GM23338 (cell line): Measurements from ENCODE around the gene IGF2R. TPM values are rescaled to one million over a fixed set of nuclear protein-coding genes. Genes with fewer than 3 reads are reported as not detected.

ENCODE experiments used
- ATAC-seq: fragments of 200-7000 bp; cut with Tn5 transposase; 3 replicates; pipeline ENCODE4 v1.9.1; 2020
- DNase-seq: peaks from one replicate; pipeline ENCODE4 v3.0.0-alpha.2; 2015; ENCODE audit warnings: low spot score
- H2AFZ ChIP-seq: fragments of 200-600 bp; sonication (generic); 2 replicates; pipeline ENCODE4 v1.8.0; 2016; ENCODE audit warnings: antibody characterized with exemption, mild to moderate bottlenecking, moderate library complexity
- H3F3A ChIP-seq: fragments of 200-600 bp; sonication (generic); replicated peaks from 2 replicates; pipeline ENCODE4 v1.8.0; 2017; ENCODE audit warnings: antibody characterized with exemption, mixed run types, low read depth
- H3K27ac ChIP-seq: fragments of 200-600 bp; sonication (generic); 2 replicates; pipeline ENCODE4 v1.6.1; 2016; ENCODE audit warnings: low read depth
- H3K27me3 ChIP-seq: fragments of 200-600 bp; sonication (generic); 2 replicates; pipeline ENCODE4 v1.8.0; 2016; ENCODE audit warnings: mild to moderate bottlenecking, mixed run types, moderate library complexity; ENCODE audit not compliant: insufficient read depth
- H3K36me3 ChIP-seq: fragments of 200-600 bp; sonication (generic); 2 replicates; pipeline ENCODE4 v1.8.0; 2016; ENCODE audit warnings: mild to moderate bottlenecking; ENCODE audit not compliant: insufficient read depth
- H3K4me1 ChIP-seq: fragments of 200-600 bp; sonication (generic); 2 replicates; pipeline ENCODE4 v1.8.0; 2016; ENCODE audit warnings: mild to moderate bottlenecking, moderate library complexity; ENCODE audit not compliant: insufficient read depth
- H3K4me2 ChIP-seq: fragments of 200-600 bp; sonication (generic); 2 replicates; pipeline ENCODE4 v1.7.1; 2017; ENCODE audit warnings: mixed run types
- H3K4me3 ChIP-seq: fragments of 200-600 bp; sonication (generic); 2 replicates; pipeline ENCODE4 v1.6.1; 2016; ENCODE audit warnings: mixed run types
- H3K79me2 ChIP-seq: fragments of 200-600 bp; sonication (generic); replicated peaks from 2 replicates; pipeline ENCODE4 v1.8.0; 2017; ENCODE audit warnings: mild to moderate bottlenecking; ENCODE audit not compliant: insufficient read depth
- H3K9me2 ChIP-seq: fragments of 200-600 bp; sonication (generic); 2 replicates; pipeline ENCODE4 v1.8.0; 2017; ENCODE audit not compliant: insufficient read depth
- H4K20me1 ChIP-seq: fragments of 200-600 bp; sonication (generic); replicated peaks from 2 replicates; pipeline ENCODE4 v1.8.0; 2017; ENCODE audit warnings: mild to moderate bottlenecking; ENCODE audit not compliant: insufficient read depth
- H3K27ac Mint-ChIP-seq: 2 replicates; pipeline ENCODE4 v1.8.0; 2020; ENCODE audit warnings: inconsistent platforms, mild to moderate bottlenecking, moderate library complexity, mixed read lengths
- H3K27me3 Mint-ChIP-seq: 3 replicates; pipeline ENCODE4 v1.8.0; 2022; ENCODE audit warnings: low read depth, mild to moderate bottlenecking, moderate library complexity, mixed read lengths, inconsistent platforms; ENCODE audit not compliant: insufficient read depth, poor library complexity
- H3K36me3 Mint-ChIP-seq: 3 replicates; pipeline ENCODE4 v1.8.0; 2021; ENCODE audit warnings: low read depth, mild to moderate bottlenecking, inconsistent platforms, moderate library complexity, mixed read lengths
- H3K4me1 Mint-ChIP-seq: 3 replicates; pipeline ENCODE4 v1.8.0; 2020; ENCODE audit warnings: mild to moderate bottlenecking, inconsistent platforms, mixed read lengths
- H3K4me3 Mint-ChIP-seq: 3 replicates; pipeline ENCODE4 v1.8.0; 2021; ENCODE audit warnings: moderate library complexity, mild to moderate bottlenecking, inconsistent platforms, mixed read lengths
- H3K9me3 Mint-ChIP-seq: 3 replicates; pipeline ENCODE4 v1.8.0; 2020; ENCODE audit warnings: moderate library complexity, mild to moderate bottlenecking, inconsistent platforms, mixed read lengths
- CREB1 ChIP-seq: fragments of 250-450 bp; sonication (Bioruptor Pico); IDR thresholded peaks from 2 replicates; pipeline ENCODE4 v1.5.0; 2020; ENCODE audit warnings: low read depth, mild to moderate bottlenecking, moderate library complexity
- CTCF ChIP-seq, 2 experiments: fragments of 200-600 bp in 1 of 2; sonication (generic) in 1 of 2; conservative IDR thresholded peaks; 2 replicates each; pipeline versions ENCODE4 v1.5.1 to v1.6.1; 2016 to 2017; ENCODE audit warnings: antibody characterized with exemption in 2 of 2, low read depth in 2 of 2, mild to moderate bottlenecking in 2 of 2, moderate library complexity in 1 of 2
- ETS1 ChIP-seq: IDR thresholded peaks from 2 replicates; pipeline ENCODE4 v1.6.1; 2016; ENCODE audit warnings: antibody characterized with exemption
- EZH2 ChIP-seq: fragments of 200-600 bp; sonication (generic); IDR thresholded peaks from one replicate; pipeline ENCODE4 v1.8.0; 2017; ENCODE audit warnings: antibody characterized with exemption, mild to moderate bottlenecking, low read depth; ENCODE audit not compliant: unreplicated experiment
- EZH2phosphoT487 ChIP-seq: fragments of 200-600 bp; sonication (generic); IDR thresholded peaks from one replicate; pipeline ENCODE4 v1.8.1; 2018; ENCODE audit warnings: antibody characterized with exemption; ENCODE audit not compliant: unreplicated experiment
- JUNB ChIP-seq: IDR thresholded peaks from one replicate; pipeline ENCODE4 v1.6.1; 2016; ENCODE audit warnings: antibody characterized with exemption; ENCODE audit not compliant: unreplicated experiment
- NANOG ChIP-seq: IDR thresholded peaks from 2 replicates; pipeline ENCODE4 v1.6.1; 2016; ENCODE audit warnings: antibody characterized with exemption, borderline replicate concordance
- POLR2AphosphoS5 ChIP-seq: IDR thresholded peaks from 2 replicates; pipeline ENCODE4 v1.6.1; 2016; ENCODE audit warnings: antibody characterized with exemption, low read depth
- REST ChIP-seq: IDR thresholded peaks from one replicate; pipeline ENCODE4 v1.6.1; 2018; ENCODE audit warnings: antibody characterized with exemption; ENCODE audit not compliant: unreplicated experiment
- STAT1 ChIP-seq: IDR thresholded peaks from one replicate; pipeline ENCODE4 v1.6.1; 2016; ENCODE audit warnings: antibody characterized with exemption; ENCODE audit not compliant: unreplicated experiment
- ZNF114 ChIP-seq: fragments of 250-450 bp; sonication (Bioruptor Pico); IDR thresholded peaks from 2 replicates; pipeline ENCODE4 v1.5.0; 2020; ENCODE audit warnings: mild to moderate bottlenecking, moderate library complexity
- ZNF331 ChIP-seq: fragments of 250-450 bp; sonication (Bioruptor Pico); IDR thresholded peaks from 2 replicates; pipeline ENCODE4 v1.5.0; 2020; ENCODE audit warnings: low read depth, mild to moderate bottlenecking, moderate library complexity
- ZNF462 ChIP-seq: fragments of 250-450 bp; sonication (Bioruptor Pico); IDR thresholded peaks from 2 replicates; pipeline ENCODE4 v1.5.0; 2020; ENCODE audit warnings: mild to moderate bottlenecking, moderate library complexity
- polyA plus RNA-seq: library from polyadenylated mRNA; unstranded; fragments of >200 nt; fragmentation: Nextera tagmentation; extraction: Ambion mirVana; gene quantifications from 2 replicates; pipeline ENCODE4 v1.2.1, GENCODE V29; 2016
- total RNA-seq: library from RNA; depleted of rRNA; stranded (reverse); fragments of >200 nt; shearing (Covaris generic); gene quantifications from 2 replicates; pipeline ENCODE4 v1.2.3, GENCODE V29; 2014

Gene IGF2R
- total and polyA plus RNA-seq, 2 experiments from 2014 or later: 12.5 to 76.4 TPM

- H3K9me2 ChIP-seq: no peaks in the 10 kb centered on the region
- H3K36me3 ChIP-seq: no peaks in the 10 kb centered on the region
- no peaks in the 10 kb centered on the region for H3F3A ChIP-seq
- H3K27ac ChIP-seq: no peak overlapping the region
- peaks cover 4% of the 10 kb centered on the region; the same call in 1 of the 2 replicates for H3K4me1 ChIP-seq
- no peak overlapping the region for H3K4me3 ChIP-seq
- Mint-ChIP-seq H3K4me3 (no peak overlapping the region), H3K4me1 (peaks cover 15% of the 10 kb centered on the region), H3K27me3 (peaks cover 5% of the 10 kb centered on the region), H3K36me3 (peaks cover 17% of the 10 kb centered on the region), H3K27ac (no peak overlapping the region), H3K9me3 (peaks cover 3% of the 10 kb centered on the region; the same call in 1 of the 3 replicates)
- DNase-seq (no peak), ATAC-seq (no peak)
- H3K4me2 ChIP-seq: no peak overlapping the region
- no peaks in the 10 kb centered on the region for H3K79me2 ChIP-seq
- H4K20me1 ChIP-seq: no peaks in the 10 kb centered on the region
- TF ChIP-seq JUNB (no peak), POLR2AphosphoS5 (no peak), ZNF462 (CRISPR knock-in tag) (no peak), EZH2 (no peak), ZNF331 (CRISPR knock-in tag) (no peak), CREB1 (no peak), STAT1 (no peak), EZH2phosphoT487 (no peak), ZNF114 (CRISPR knock-in tag) (no peak), NANOG (no peak), REST (no peak), ETS1 (no peak), CTCF (conservative IDR thresholded peaks at IDR 0.05; ENCODE audit: low read depth in 2 of 2) (no peak)
- no peak overlapping the region for H2AFZ ChIP-seq
- no peaks in the 10 kb centered on the region for H3K27me3 ChIP-seq
These were observed 141.8 kb downstream of the IGF2R start for GRCh38 chr6:160110586-160111123.
